KMS-11 (cell line): ENCODE data around the gene SPINK1.
"Not testable (repeated sequence)": the region's sequence is repeated elsewhere in the genome, so short reads cannot be mapped to it uniquely, and the experiment has no call there.

Experiments used
- H2AFZ ChIP-seq: fragments of 200-600 bp; sonication (generic); 2 replicates; pipeline ENCODE4 v1.6.1; 2016; ENCODE audit warnings: antibody characterized with exemption, mixed run types, low read depth
- H3K27ac ChIP-seq: fragments of 200-600 bp; sonication (generic); 2 replicates; pipeline ENCODE4 v1.6.1; 2016; ENCODE audit warnings: mild to moderate bottlenecking, mixed run types
- H3K27me3 ChIP-seq: fragments of 200-600 bp; sonication (generic); 2 replicates; pipeline ENCODE4 v1.6.1; 2017; ENCODE audit warnings: mild to moderate bottlenecking, low read depth, mixed run types, moderate library complexity; ENCODE audit not compliant: insufficient read depth
- H3K36me3 ChIP-seq: fragments of 200-600 bp; sonication (generic); 2 replicates; pipeline ENCODE4 v1.6.1; 2017; ENCODE audit warnings: mild to moderate bottlenecking, mixed run types; ENCODE audit not compliant: insufficient read depth
- H3K4me1 ChIP-seq: fragments of 200-600 bp; sonication (generic); 2 replicates; pipeline ENCODE4 v1.6.1; 2016; ENCODE audit warnings: mild to moderate bottlenecking, low read depth, mixed run types; ENCODE audit not compliant: poor library complexity, severe bottlenecking
- H3K4me2 ChIP-seq: fragments of 200-600 bp; sonication (generic); 2 replicates; pipeline ENCODE4 v1.7.0; 2016; ENCODE audit warnings: mild to moderate bottlenecking, mixed run types
- H3K4me3 ChIP-seq: fragments of 200-600 bp; sonication (generic); IDR thresholded peaks from 2 replicates; pipeline ENCODE4 v1.6.1; 2017; ENCODE audit warnings: low read depth, low read length, mixed read lengths; ENCODE audit not compliant: insufficient read depth
- H3K79me2 ChIP-seq: fragments of 200-600 bp; sonication (generic); 2 replicates; pipeline ENCODE4 v1.6.1; 2016; ENCODE audit warnings: low read depth, mixed run types; ENCODE audit not compliant: insufficient read depth
- H3K9ac ChIP-seq: fragments of 200-600 bp; sonication (generic); 2 replicates; pipeline ENCODE4 v1.6.1; 2016; ENCODE audit warnings: mild to moderate bottlenecking, mixed run types
- H4K20me1 ChIP-seq: fragments of 200-600 bp; sonication (generic); 2 replicates; pipeline ENCODE4 v1.6.1; 2016; ENCODE audit warnings: mild to moderate bottlenecking, mixed run types; ENCODE audit not compliant: insufficient read depth
- TF ChIP-seq, protein P1 (sequence below): fragments of 200-600 bp; sonication (generic); conservative IDR thresholded peaks from 2 replicates; pipeline ENCODE4 v1.6.1; 2017; ENCODE audit warnings: low read depth, mild to moderate bottlenecking, antibody characterized with exemption, low read length, moderate library complexity, mixed read lengths

The SPINK1 gene

DNA sequence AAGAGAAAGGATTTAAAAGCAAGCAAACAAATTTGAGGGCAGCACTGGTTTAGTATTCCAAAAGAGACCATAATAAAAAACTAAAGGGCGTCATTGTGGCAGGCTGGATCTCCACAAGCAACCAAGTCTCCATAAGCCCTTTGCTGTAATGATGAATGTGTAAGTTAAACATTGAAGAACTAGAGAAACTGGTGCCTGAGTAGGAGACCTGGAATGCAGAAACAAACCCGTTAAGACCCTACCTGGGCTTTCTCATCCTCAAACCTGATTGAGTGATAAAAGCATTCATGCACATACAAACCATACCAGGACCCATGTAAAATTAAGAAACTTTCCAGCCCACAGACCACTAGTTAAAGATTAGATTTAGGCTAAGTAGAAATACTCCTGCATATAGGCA is 45.2 kb upstream of the SPINK1 start:
- Histone ChIP-seq H3K4me3 (no peak overlapping the region), H3K27ac (no peak overlapping the region), H3K4me2 (no peak overlapping the region), H3K79me2 (no peaks in the 10 kb centered on the region), H3K36me3 (no peaks in the 10 kb centered on the region), H2AFZ (no peak overlapping the region), H3K27me3 (no peaks in the 10 kb centered on the region), H4K20me1 (no peaks in the 10 kb centered on the region), H3K9ac (no peak overlapping the region), H3K4me1 (no peaks in the 10 kb centered on the region)
- TF ChIP-seq, protein P1, sequence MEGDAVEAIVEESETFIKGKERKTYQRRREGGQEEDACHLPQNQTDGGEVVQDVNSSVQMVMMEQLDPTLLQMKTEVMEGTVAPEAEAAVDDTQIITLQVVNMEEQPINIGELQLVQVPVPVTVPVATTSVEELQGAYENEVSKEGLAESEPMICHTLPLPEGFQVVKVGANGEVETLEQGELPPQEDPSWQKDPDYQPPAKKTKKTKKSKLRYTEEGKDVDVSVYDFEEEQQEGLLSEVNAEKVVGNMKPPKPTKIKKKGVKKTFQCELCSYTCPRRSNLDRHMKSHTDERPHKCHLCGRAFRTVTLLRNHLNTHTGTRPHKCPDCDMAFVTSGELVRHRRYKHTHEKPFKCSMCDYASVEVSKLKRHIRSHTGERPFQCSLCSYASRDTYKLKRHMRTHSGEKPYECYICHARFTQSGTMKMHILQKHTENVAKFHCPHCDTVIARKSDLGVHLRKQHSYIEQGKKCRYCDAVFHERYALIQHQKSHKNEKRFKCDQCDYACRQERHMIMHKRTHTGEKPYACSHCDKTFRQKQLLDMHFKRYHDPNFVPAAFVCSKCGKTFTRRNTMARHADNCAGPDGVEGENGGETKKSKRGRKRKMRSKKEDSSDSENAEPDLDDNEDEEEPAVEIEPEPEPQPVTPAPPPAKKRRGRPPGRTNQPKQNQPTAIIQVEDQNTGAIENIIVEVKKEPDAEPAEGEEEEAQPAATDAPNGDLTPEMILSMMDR, result no peak

DNA sequence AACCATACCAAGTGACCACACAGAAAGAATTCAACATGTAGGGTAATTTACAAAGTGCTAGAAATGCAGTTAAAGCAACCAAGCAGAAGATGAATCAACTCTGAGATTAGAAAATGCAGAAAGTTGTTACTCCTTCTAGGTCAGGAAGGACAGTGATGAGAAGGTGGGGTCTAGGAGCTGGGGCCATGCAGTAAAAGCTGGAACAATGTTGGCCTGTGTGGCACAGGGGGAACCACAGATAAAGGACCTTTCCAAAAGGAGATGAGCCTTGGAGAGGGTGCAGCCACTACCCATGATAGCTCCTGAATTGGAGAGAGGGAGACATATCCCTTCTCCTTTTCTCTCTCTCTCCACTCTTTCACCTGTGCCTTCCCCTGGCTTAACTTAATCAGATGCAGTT is 44.7 kb upstream of the SPINK1 start:
- no peak overlapping the region for H3K27ac ChIP-seq
- no peaks in the 10 kb centered on the region for H3K36me3 ChIP-seq
- no peak overlapping the region for H3K4me2 ChIP-seq
- H3K79me2 ChIP-seq, result no peaks in the 10 kb centered on the region
- H3K4me1 ChIP-seq, result no peaks in the 10 kb centered on the region
- H4K20me1 ChIP-seq, result no peaks in the 10 kb centered on the region
- H3K4me3 ChIP-seq, result no peak overlapping the region
- TF ChIP-seq, protein P1, result no peak
- H3K9ac ChIP-seq, result no peak overlapping the region
- no peak overlapping the region for H2AFZ ChIP-seq
- H3K27me3 ChIP-seq, result no peaks in the 10 kb centered on the region

DNA sequence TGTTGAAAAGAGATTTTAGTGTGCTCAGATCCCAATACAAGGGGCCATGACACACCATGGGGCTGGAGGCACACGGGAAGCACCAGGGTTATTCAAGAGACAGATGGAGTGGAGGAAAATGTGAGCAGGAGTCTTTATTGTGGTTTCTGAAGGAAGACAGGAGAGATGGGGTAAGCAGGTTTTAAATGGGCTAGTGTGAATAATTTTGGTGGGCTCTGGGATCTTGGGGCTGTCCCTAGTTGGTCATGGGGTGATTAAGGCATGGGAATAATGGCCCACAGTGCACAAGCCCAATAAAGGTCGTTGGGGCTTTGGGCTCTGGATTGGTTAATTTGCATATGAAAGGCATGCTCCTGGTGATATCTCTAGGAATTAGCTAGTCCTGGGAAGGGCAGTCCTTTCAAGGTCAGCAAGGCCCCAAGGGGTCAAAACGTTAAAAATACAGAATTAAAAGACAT is 43.5 kb upstream of the SPINK1 start:
- TF ChIP-seq, protein P1, result no peak
- no peak overlapping the region for H3K9ac ChIP-seq
- no peak overlapping the region for H3K4me3 ChIP-seq
- no peaks in the 10 kb centered on the region for H3K27me3 ChIP-seq
- no peaks in the 10 kb centered on the region for H3K36me3 ChIP-seq
- H3K27ac ChIP-seq, result no peak overlapping the region
- H3K4me1 ChIP-seq, result no peaks in the 10 kb centered on the region
- H3K79me2 ChIP-seq, result no peaks in the 10 kb centered on the region
- no peak overlapping the region for H3K4me2 ChIP-seq
- no peaks in the 10 kb centered on the region for H4K20me1 ChIP-seq
- no peak overlapping the region for H2AFZ ChIP-seq

GRCh38 chr5:147874118-147874875 is 42.8 kb upstream of the SPINK1 start:
- H3K36me3 ChIP-seq, H2AFZ ChIP-seq, H4K20me1 ChIP-seq, H3K4me1 ChIP-seq, H3K79me2 ChIP-seq, H3K4me2 ChIP-seq, H3K27ac ChIP-seq, H3K27me3 ChIP-seq, H3K4me3 ChIP-seq, H3K9ac ChIP-seq: not testable (repeated sequence)

- H3K36me3 ChIP-seq, H3K27ac ChIP-seq, H4K20me1 ChIP-seq, H3K4me1 ChIP-seq, H3K27me3 ChIP-seq, H3K4me2 ChIP-seq, H3K79me2 ChIP-seq, H3K9ac ChIP-seq, H2AFZ ChIP-seq, H3K4me3 ChIP-seq: not testable (repeated sequence)
These were observed 41.4 kb upstream of the SPINK1 start for GRCh38 chr5:147872744-147873435.

DNA sequence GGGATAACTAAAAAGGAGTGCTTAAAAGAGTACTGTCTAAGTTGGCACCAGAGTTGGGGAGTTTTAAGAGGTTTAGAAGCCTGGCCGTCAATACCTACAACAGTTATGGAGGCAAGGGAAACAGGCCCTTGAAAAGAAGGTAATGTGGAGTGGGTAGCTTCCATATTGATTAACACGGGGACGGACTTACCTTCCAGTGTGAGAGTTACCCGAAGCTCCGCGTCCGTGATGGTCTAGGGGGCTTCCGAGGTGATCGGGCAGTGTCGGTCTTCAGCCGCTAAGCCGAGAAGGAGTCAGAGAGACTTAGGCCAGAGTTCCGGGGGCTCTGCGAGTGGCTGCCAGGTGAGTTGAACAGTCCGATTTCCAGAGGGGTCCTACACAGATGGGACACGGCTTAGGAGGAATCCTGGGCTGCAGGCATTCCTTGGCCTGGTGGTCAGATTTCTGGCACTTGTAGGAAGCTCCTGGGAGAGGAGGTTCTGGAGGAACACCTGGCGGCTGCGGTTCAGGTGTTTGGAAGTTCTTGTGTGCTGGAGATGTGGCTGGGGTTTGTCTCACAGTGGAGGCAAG is 40.6 kb upstream of the SPINK1 start:
- H2AFZ ChIP-seq, H3K27me3 ChIP-seq, H3K4me3 ChIP-seq, H3K4me1 ChIP-seq, H3K27ac ChIP-seq, H3K9ac ChIP-seq, H3K4me2 ChIP-seq, H3K79me2 ChIP-seq, H3K36me3 ChIP-seq, H4K20me1 ChIP-seq: not testable (repeated sequence)

GRCh38 chr5:147869892-147870291 is 38.4 kb upstream of the SPINK1 start:
- H3K27me3 ChIP-seq, H4K20me1 ChIP-seq, H2AFZ ChIP-seq, H3K27ac ChIP-seq, H3K79me2 ChIP-seq, H3K9ac ChIP-seq, H3K4me2 ChIP-seq, H3K4me3 ChIP-seq, H3K4me1 ChIP-seq, H3K36me3 ChIP-seq: not testable (repeated sequence)
